Body of pancreas (tissue), 4 donors: ENCODE measurements around the gene MAML3. TPM values are rescaled to one million over a fixed set of nuclear protein-coding genes. Genes with fewer than 3 reads are reported as not detected.
A peak's percentile ranks its signal among the peaks of the same experiment; 100 is the strongest.

ENCODE experiments used
- ATAC-seq: fragments of 150-250 bp; one replicate; pipeline ENCODE4 v1.9.1; 2016
- DNase-seq, 4 donors: peaks; one replicate each; pipeline ENCODE4 v3.0.0-alpha.2; 2019
- H3K27ac ChIP-seq, 4 donors: fragments of 200-600 bp; sonication (generic); 1 replicate in 3 of 4; 2 replicates in 1 of 4; pipeline versions ENCODE4 v1.5.1 to v1.6.1; 2016 to 2019; ENCODE audit warnings: mild to moderate bottlenecking in 1 of 4, mixed read lengths in 1 of 4, moderate library complexity in 1 of 4
- H3K27me3 ChIP-seq, 2 donors: fragments of 200-600 bp; sonication (generic); one replicate each; pipeline ENCODE4 v1.6.0; 2016; ENCODE audit warnings: mild to moderate bottlenecking in 1 of 2
- H3K36me3 ChIP-seq, 2 donors: fragments of 200-600 bp; sonication (generic); replicated peaks in 1 of 2; 2 replicates each; pipeline ENCODE4 v1.5.1; 2016; ENCODE audit warnings: low read depth in 2 of 2; ENCODE audit not compliant: insufficient read depth in 1 of 2
- H3K4me1 ChIP-seq: fragments of 200-600 bp; sonication (generic); one replicate; pipeline ENCODE4 v1.6.0; 2016
- H3K4me3 ChIP-seq, 2 donors: fragments of 200-600 bp; sonication (generic); 1 replicate in 1 of 2; 2 replicates in 1 of 2; pipeline ENCODE4 v1.5.1; 2016 to 2019
- H3K9me3 ChIP-seq, 3 donors: fragments of 200-600 bp; sonication (generic); 1 replicate in 2 of 3; 2 replicates in 1 of 3; pipeline ENCODE4 v1.5.1; 2016
- CTCF ChIP-seq, 7 experiments: fragments of 450-650 bp in 4 of 7; fragments of 200-600 bp in 3 of 7; sonication (generic) in 3 of 7; IDR thresholded peaks; one replicate each; pipeline ENCODE4 v1.5.1; 2016 to 2019; ENCODE audit warnings: antibody characterized with exemption in 7 of 7
- POLR2A ChIP-seq, 3 donors: fragments of 450-650 bp; IDR thresholded peaks; one replicate each; pipeline ENCODE4 v1.6.1; 2016; ENCODE audit warnings: antibody characterized with exemption in 3 of 3, mild to moderate bottlenecking in 2 of 3
- WGBS, 2 donors: methylation state at CpG; one replicate each; pipeline ENCODE4 v1.1.5; 2017; 5-methylcytosine and 5-hydroxymethylcytosine counted together
- intact Hi-C: fragments of 100-400 bp; cut with DNase I; formaldehyde crosslinking; loops from one replicate; pipeline ENCODE4 v1.15.1; 2023
- total RNA-seq, 2 donors: library from RNA; depleted of rRNA; stranded (reverse); fragments of >200 nt; gene quantifications; one replicate each; pipeline ENCODE4 v1.1.0, GENCODE V29; 2016

Gene MAML3
- total RNA-seq, 2 donors from 2014 or later = 11.2 to 11.4 TPM

GRCh38 chr4:139902321-139903320 is 251.4 kb downstream of the MAML3 start:
- TF ChIP-seq POLR2A (IDR thresholded peaks at IDR 0.05) (no peak), CTCF (IDR thresholded peaks at IDR 0.05) (no peak)
- Histone ChIP-seq H3K4me1 (peaks cover 48% of the 10 kb centered on the region), H3K27me3 (no peaks in the 10 kb centered on the region), H3K9me3 (no peaks in the 10 kb centered on the region), H3K4me3 (no peak overlapping the region), H3K27ac (peak overlapping the region in 1 of 4 donors; percentile 42), H3K36me3 (no peaks in the 10 kb centered on the region)
- no peak for DNase-seq
- intact Hi-C loops = no loop called here
- ATAC-seq = no peak
- 80 to 86% methylated on average over 15 to 17 of the region's 17 CpGs for WGBS, 2 donors

- Histone ChIP-seq H3K4me3 (no peak overlapping the region), H3K36me3 (no peaks in the 10 kb centered on the region), H3K27ac (peak overlapping the region in 3 of 4 donors; percentile 2 to 42 (median 14)), H3K9me3 (no peaks in the 10 kb centered on the region), H3K27me3 (no peaks in the 10 kb centered on the region), H3K4me1 (peaks cover 40% of the 10 kb centered on the region)
- 41 to 42% methylated on average over 17 of the region's 17 CpGs for WGBS, 2 donors
- no peak for TF ChIP-seq POLR2A (IDR thresholded peaks at IDR 0.05)
- ATAC-seq (no peak), DNase-seq (no peak)
- intact Hi-C loops = no loop called here
Measured at GRCh38 chr4:139901531-139902320, 252.3 kb downstream of the MAML3 start.

GRCh38 chr4:139900964-139901376 is 253.0 kb downstream of the MAML3 start:
- intact Hi-C loops = no loop called here
- Histone ChIP-seq H3K4me3 (no peak overlapping the region), H3K36me3 (no peaks in the 10 kb centered on the region), H3K27ac (peak overlapping the region in 1 of 4 donors; percentile 14), H3K9me3 (no peaks in the 10 kb centered on the region), H3K27me3 (no peaks in the 10 kb centered on the region), H3K4me1 (peaks cover 33% of the 10 kb centered on the region)
- ATAC-seq (no peak), DNase-seq (no peak)
- WGBS, 2 donors = 77 to 82% methylated on average over 2 of the region's 2 CpGs
- no peak for TF ChIP-seq CTCF (IDR thresholded peaks at IDR 0.05)
- TF ChIP-seq POLR2A (IDR thresholded peaks at IDR 0.05) = no peak

GRCh38 chr4:139899346-139899745 is 254.6 kb downstream of the MAML3 start:
- no peak for TF ChIP-seq CTCF (IDR thresholded peaks at IDR 0.05)
- TF ChIP-seq POLR2A (IDR thresholded peaks at IDR 0.05) = no peak
- DNase-seq (no peak), ATAC-seq (no peak)
- H3K36me3 ChIP-seq = no peaks in the 10 kb centered on the region
- WGBS, 2 donors = 89 to 91% methylated on average over 4 of the region's 4 CpGs
- intact Hi-C loops = no loop called here
- no peaks in the 10 kb centered on the region for H3K27me3 ChIP-seq
- peaks cover 27% of the 10 kb centered on the region for H3K4me1 ChIP-seq
- no peak overlapping the region for H3K4me3 ChIP-seq
- no peaks in the 10 kb centered on the region for H3K9me3 ChIP-seq
- no peak overlapping the region for H3K27ac ChIP-seq

DNA sequence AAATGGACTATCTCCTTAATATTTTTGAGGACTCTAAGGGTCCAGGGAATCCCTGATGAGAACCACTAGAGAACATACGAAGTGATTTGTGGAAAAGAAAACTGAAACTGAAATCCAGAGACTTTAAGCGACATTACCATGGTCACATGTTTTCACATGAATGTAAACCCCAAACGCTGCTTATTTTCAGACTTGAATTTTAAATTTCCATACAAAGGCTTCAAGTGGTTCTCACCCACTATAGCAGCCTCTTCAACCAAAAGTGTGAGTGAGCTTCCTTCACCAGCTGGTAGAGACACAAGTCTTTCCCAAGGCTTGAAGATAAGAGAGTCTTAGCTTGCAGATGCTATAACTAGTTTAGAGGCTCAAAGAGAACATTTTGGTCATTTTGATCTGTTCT is 255.7 kb downstream of the MAML3 start:
- TF ChIP-seq POLR2A (IDR thresholded peaks at IDR 0.05) (no peak), CTCF (IDR thresholded peaks at IDR 0.05) (no peak)
- peak overlapping the region in 1 of 4 donors; percentile 3 for H3K27ac ChIP-seq
- no peaks in the 10 kb centered on the region for H3K9me3 ChIP-seq
- H3K4me1 ChIP-seq = peaks cover 27% of the 10 kb centered on the region
- no peak for DNase-seq
- H3K36me3 ChIP-seq = no peaks in the 10 kb centered on the region
- H3K4me3 ChIP-seq = no peak overlapping the region
- WGBS, 2 donors = 55 to 59% methylated on average over 3 of the region's 3 CpGs
- H3K27me3 ChIP-seq = no peaks in the 10 kb centered on the region
- intact Hi-C loops = no loop called here
- ATAC-seq = no peak
